HCT116 (cell line): ENCODE measurements around the gene EFNB1. TPM values are rescaled to one million over a fixed set of nuclear protein-coding genes. Genes with fewer than 3 reads are reported as not detected.

Source experiments
- ATAC-seq: fragments of 200-7000 bp; cut with Tn5 transposase; 2 replicates; pipeline ENCODE4 v1.9.1; 2020; ENCODE audit warnings: mild to moderate bottlenecking, moderate library complexity
- BruUV-seq: library from RNA; stranded (reverse); fragments of 400-500 nt; replicated peaks from 2 replicates; lab custom pipeline; 2021; lab: Mats Ljungman, UMichigan
- CTCF ChIA-PET: fragments of 300-600 bp; sonication (Branson Sonifier 250); formaldehyde crosslinking; loops from one replicate; lab custom pipeline; 2021; ENCODE audit warnings: antibody characterized with exemption; lab: Charles Lee
- POLR2A ChIA-PET: fragments of 300-600, 350-600 bp; sonication (Branson Sonifier 250); formaldehyde crosslinking; loops from one replicate; lab custom pipeline; 2021; ENCODE audit warnings: antibody characterized with exemption; lab: Charles Lee
- RAD21 ChIA-PET, 2 experiments: fragments of 300-600 bp; sonication (Branson Sonifier 250); formaldehyde crosslinking; loops; one replicate each; lab custom pipeline; 2023; ENCODE audit warnings: low total read pairs in 2 of 2; ENCODE audit not compliant: uncharacterized antibody in 2 of 2, unreplicated experiment in 2 of 2, low non-redundant PET in 1 of 2; lab: Charles Lee
- DNase-seq: peaks from one replicate; pipeline ENCODE4 v3.0.0-alpha.2; 2010; ENCODE audit warnings: low read depth, low spot score
- H2AFZ ChIP-seq: fragments of 200-600 bp; shearing (Covaris generic), sonication (generic); 2 replicates; pipeline ENCODE4 v1.6.1; 2017; ENCODE audit warnings: low read depth, mixed run types, mixed read lengths, antibody characterized with exemption, low read length; ENCODE audit not compliant: poor library complexity, severe bottlenecking
- H3K27ac ChIP-seq: 2 replicates; pipeline ENCODE4 v1.5.1; 2012; ENCODE audit warnings: low read depth, low read length
- H3K27me3 ChIP-seq: fragments of 200-600 bp; sonication (generic); 2 replicates; pipeline ENCODE4 v1.6.1; 2016; ENCODE audit warnings: mixed run types, low read length, mixed read lengths; ENCODE audit not compliant: insufficient read depth
- H3K36me3 ChIP-seq, 2 experiments: fragments of 200-500 bp in 1 of 2; fragments of 200-600 bp in 1 of 2; sonication (Bioruptor generic) in 1 of 2; sonication (generic) in 1 of 2; 2 replicates each; pipeline versions ENCODE4 v1.5.1 to v1.6.1; 2014 to 2016; ENCODE audit warnings: low read length in 2 of 2, inconsistent platforms in 1 of 2, mixed read lengths in 1 of 2, mixed run types in 1 of 2; ENCODE audit not compliant: insufficient read depth in 2 of 2, control insufficient read depth in 1 of 2
- H3K4me1 ChIP-seq, 2 experiments: fragments of 200-600 bp in 1 of 2; sonication (generic) in 1 of 2; 2 replicates each; pipeline versions ENCODE4 v1.5.1 to v1.6.1; 2012 to 2017; ENCODE audit warnings: low read length in 2 of 2, inconsistent platforms in 1 of 2, mild to moderate bottlenecking in 1 of 2, mixed read lengths in 1 of 2, mixed run types in 1 of 2, moderate library complexity in 1 of 2; ENCODE audit not compliant: insufficient read depth in 2 of 2, control insufficient read depth in 1 of 2
- H3K4me2 ChIP-seq: fragments of 200-600 bp; sonication (generic); 2 replicates; pipeline ENCODE4 v1.6.1; 2017; ENCODE audit warnings: mixed run types, low read length, mixed read lengths
- H3K4me3 ChIP-seq, 2 experiments: fragments of 200-600 bp in 1 of 2; sonication (generic) in 1 of 2; replicated peaks in 1 of 2; 2 replicates each; pipeline ENCODE4 v1.5.1; 2011 to 2016; ENCODE audit warnings: low read length in 2 of 2, control low read depth in 1 of 2, low read depth in 1 of 2, mild to moderate bottlenecking in 1 of 2, mixed read lengths in 1 of 2, mixed run types in 1 of 2
- H3K79me2 ChIP-seq: fragments of 200-600 bp; sonication (generic); 2 replicates; pipeline ENCODE4 v1.6.1; 2017; ENCODE audit warnings: mild to moderate bottlenecking, mixed run types, low read length, moderate library complexity, mixed read lengths; ENCODE audit not compliant: insufficient read depth
- H3K9ac ChIP-seq: fragments of 200-600 bp; sonication (generic); 2 replicates; pipeline ENCODE4 v1.6.1; 2016; ENCODE audit warnings: low read length, mixed read lengths
- H3K9me2 ChIP-seq: fragments of 200-600 bp; sonication (generic), shearing (Covaris generic); 2 replicates; pipeline ENCODE4 v1.6.1; 2017; ENCODE audit warnings: mixed run types, mild to moderate bottlenecking, moderate library complexity; ENCODE audit not compliant: insufficient read depth
- H3K9me3 ChIP-seq, 2 experiments: fragments of 200-500 bp in 1 of 2; fragments of 200-600 bp in 1 of 2; sonication (Bioruptor generic) in 1 of 2; sonication (generic) in 1 of 2; 2 replicates each; pipeline ENCODE4 v1.6.1; 2014 to 2017; ENCODE audit warnings: low read length in 2 of 2, mixed read lengths in 2 of 2, inconsistent platforms in 1 of 2, low read depth in 1 of 2, mild to moderate bottlenecking in 1 of 2, mixed run types in 1 of 2, moderate library complexity in 1 of 2; ENCODE audit not compliant: control insufficient read depth in 1 of 2, insufficient read depth in 1 of 2
- H4K20me1 ChIP-seq: fragments of 200-600 bp; sonication (generic), shearing (Covaris generic); 2 replicates; pipeline ENCODE4 v1.6.1; 2017; ENCODE audit warnings: mixed run types, mild to moderate bottlenecking, moderate library complexity; ENCODE audit not compliant: insufficient read depth
- ELF1 ChIP-seq: IDR thresholded peaks from 2 replicates; pipeline ENCODE4 v1.6.1; 2012; ENCODE audit warnings: low read depth, borderline replicate concordance
- EZH2 ChIP-seq: fragments of 200-600 bp; sonication (generic); IDR thresholded peaks from 2 replicates; pipeline ENCODE4 v1.6.1; 2017; ENCODE audit warnings: antibody characterized with exemption, mixed run types
- EZH2phosphoT487 ChIP-seq: fragments of 200-600 bp; IDR thresholded peaks from 2 replicates; pipeline ENCODE4 v1.6.1; 2018; ENCODE audit warnings: antibody characterized with exemption, borderline replicate concordance
- JUND ChIP-seq: IDR thresholded peaks from 2 replicates; pipeline ENCODE4 v1.6.1; 2012
- POLR2A ChIP-seq: IDR thresholded peaks from 2 replicates; pipeline ENCODE4 v1.7.0; 2011; ENCODE audit warnings: borderline replicate concordance; ENCODE audit not compliant: insufficient read depth, insufficient read length; ENCODE audit errors: extremely low read depth
- YY1 ChIP-seq: IDR thresholded peaks from 2 replicates; pipeline ENCODE4 v1.6.1; 2011; ENCODE audit warnings: low read length, low read depth, moderate library complexity, mild to moderate bottlenecking; ENCODE audit not compliant: insufficient replicate concordance; ENCODE audit errors: extremely low read depth
- intact Hi-C: fragments of 100-400 bp; cut with micrococcal nuclease; formaldehyde crosslinking; loops from 2 replicates; pipeline ENCODE4 v1.10.0; 2022
- total RNA-seq: library from RNA; stranded (reverse); gene quantifications from one replicate; pipeline ENCODE4 v1.2.1, GENCODE V29; 2021; ENCODE audit not compliant: unreplicated experiment
- TF ChIP-seq, protein P1 (sequence below), 3 experiments: fragments of 200-600 bp in 1 of 3; sonication (generic) in 1 of 3; IDR thresholded peaks in 2 of 3; conservative IDR thresholded peaks in 1 of 3; 2 replicates each; pipeline ENCODE4 v1.5.1; 2012 to 2017; ENCODE audit warnings: low read depth in 2 of 3, low read length in 2 of 3, antibody characterized with exemption in 1 of 3, borderline replicate concordance in 1 of 3, control low read depth in 1 of 3, mild to moderate bottlenecking in 1 of 3, mixed read lengths in 1 of 3, mixed run types in 1 of 3, moderate library complexity in 1 of 3; ENCODE audit not compliant: insufficient read depth in 1 of 3
- TF ChIP-seq, protein P2 (sequence below): IDR thresholded peaks from 2 replicates; pipeline ENCODE4 v1.6.1; 2011; ENCODE audit warnings: mild to moderate bottlenecking, low read length, moderate library complexity; ENCODE audit not compliant: insufficient replicate concordance; ENCODE audit errors: extremely low read depth

Gene EFNB1
- total RNA-seq, 1 experiment from 2014 or later: 14.7 TPM

DNA sequence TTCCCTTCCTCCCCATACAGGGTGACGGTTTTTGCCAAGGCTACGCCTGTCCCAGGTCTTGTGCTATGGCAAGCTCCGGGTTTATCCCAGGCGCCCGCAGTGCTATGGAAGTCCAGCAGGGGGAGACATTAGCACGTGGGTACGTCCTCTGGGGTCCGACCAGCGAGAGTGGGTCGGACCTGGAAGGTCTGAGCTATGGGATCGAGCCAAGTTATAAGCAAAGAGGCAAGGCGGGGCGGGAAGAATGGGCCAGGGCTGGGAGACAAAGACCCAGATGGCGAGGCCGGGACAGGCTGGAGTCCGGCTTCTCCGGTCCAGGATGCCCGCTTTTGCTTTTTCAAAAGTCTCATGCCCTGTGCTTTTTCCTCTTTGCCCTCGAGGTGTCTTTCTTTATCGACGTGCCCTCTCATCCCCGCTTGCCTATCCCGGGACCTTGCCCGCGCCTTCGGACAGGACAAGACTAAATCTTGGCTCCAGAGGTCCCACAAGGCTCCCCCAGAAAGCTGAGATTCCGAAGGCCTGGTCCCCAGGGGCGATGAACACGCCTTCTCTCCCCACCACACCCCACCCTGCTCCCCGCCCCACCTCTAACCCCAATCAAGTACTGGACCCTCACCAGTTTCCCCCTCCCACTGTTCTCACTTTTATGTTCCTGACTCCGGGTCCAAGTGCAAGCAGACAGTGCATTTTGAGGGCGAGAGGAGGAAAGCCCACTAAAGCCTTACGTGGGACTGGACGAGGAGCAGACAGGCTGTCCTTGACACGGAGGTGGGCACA is 785 bp upstream of the EFNB1 start:
- H3K4me1 ChIP-seq: peaks cover 0 to 9% of the 10 kb centered on the region in 2 experiments; a peak in 1 of 4 replicates
- peak overlapping the region; percentile 50; the same call in 1 of the 2 replicates for H3K9ac ChIP-seq
- peaks cover 21% of the 10 kb centered on the region; the same call in 1 of the 2 replicates for H3K79me2 ChIP-seq
- peak; percentile 59 for DNase-seq
- H4K20me1 ChIP-seq: no peaks in the 10 kb centered on the region
- intact Hi-C loops: loop anchor here (1.0 to 10.0 kb wide), 8 partner anchors 203 to 1267 kb away; partner anchors contain the start of gene EDA
- ChIA-PET RAD21 (interaction anchor here (0.6 to 2.6 kb wide), 15 partner anchors 14 to 559 kb away, joined by 3 to 29 read pairs (median 5); no protein-coding TSS in a partner anchor), POLR2A (interaction anchor here (0.6 to 4.0 kb wide), 36 partner anchors 9 to 563 kb away, joined by 3 to 53 read pairs (median 4); partner anchors contain the start of gene PJA1), CTCF (interaction anchor here (0.7 to 2.6 kb wide), 21 partner anchors 11 to 559 kb away, joined by 3 to 56 read pairs (median 6); no protein-coding TSS in a partner anchor)
- H3K4me2 ChIP-seq: peak overlapping the region; percentile 90
- H3K9me2 ChIP-seq: no peaks in the 10 kb centered on the region
- no peaks in the 10 kb centered on the region for H3K9me3 ChIP-seq
- H3K36me3 ChIP-seq: no peaks in the 10 kb centered on the region
- H2AFZ ChIP-seq: no peak overlapping the region
- ATAC-seq: peak; percentile 72
- TF ChIP-seq POLR2A (no peak), EZH2phosphoT487 (no peak), ELF1 (no peak), JUND (no peak), YY1 (no peak), EZH2 (no peak)
- TF ChIP-seq, protein P1, sequence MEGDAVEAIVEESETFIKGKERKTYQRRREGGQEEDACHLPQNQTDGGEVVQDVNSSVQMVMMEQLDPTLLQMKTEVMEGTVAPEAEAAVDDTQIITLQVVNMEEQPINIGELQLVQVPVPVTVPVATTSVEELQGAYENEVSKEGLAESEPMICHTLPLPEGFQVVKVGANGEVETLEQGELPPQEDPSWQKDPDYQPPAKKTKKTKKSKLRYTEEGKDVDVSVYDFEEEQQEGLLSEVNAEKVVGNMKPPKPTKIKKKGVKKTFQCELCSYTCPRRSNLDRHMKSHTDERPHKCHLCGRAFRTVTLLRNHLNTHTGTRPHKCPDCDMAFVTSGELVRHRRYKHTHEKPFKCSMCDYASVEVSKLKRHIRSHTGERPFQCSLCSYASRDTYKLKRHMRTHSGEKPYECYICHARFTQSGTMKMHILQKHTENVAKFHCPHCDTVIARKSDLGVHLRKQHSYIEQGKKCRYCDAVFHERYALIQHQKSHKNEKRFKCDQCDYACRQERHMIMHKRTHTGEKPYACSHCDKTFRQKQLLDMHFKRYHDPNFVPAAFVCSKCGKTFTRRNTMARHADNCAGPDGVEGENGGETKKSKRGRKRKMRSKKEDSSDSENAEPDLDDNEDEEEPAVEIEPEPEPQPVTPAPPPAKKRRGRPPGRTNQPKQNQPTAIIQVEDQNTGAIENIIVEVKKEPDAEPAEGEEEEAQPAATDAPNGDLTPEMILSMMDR (IDR thresholded peaks at IDR 0.05 in 2 of 3, conservative IDR thresholded peaks at IDR 0.05 in 1 of 3; ENCODE audit: borderline replicate concordance in 1 of 3, insufficient read depth in 1 of 3, low read depth in 2 of 3, low read length in 2 of 3): peak in 2 of 3 experiments; percentile 78 to 81; a peak in 4 of 6 replicates
- TF ChIP-seq, protein P2, sequence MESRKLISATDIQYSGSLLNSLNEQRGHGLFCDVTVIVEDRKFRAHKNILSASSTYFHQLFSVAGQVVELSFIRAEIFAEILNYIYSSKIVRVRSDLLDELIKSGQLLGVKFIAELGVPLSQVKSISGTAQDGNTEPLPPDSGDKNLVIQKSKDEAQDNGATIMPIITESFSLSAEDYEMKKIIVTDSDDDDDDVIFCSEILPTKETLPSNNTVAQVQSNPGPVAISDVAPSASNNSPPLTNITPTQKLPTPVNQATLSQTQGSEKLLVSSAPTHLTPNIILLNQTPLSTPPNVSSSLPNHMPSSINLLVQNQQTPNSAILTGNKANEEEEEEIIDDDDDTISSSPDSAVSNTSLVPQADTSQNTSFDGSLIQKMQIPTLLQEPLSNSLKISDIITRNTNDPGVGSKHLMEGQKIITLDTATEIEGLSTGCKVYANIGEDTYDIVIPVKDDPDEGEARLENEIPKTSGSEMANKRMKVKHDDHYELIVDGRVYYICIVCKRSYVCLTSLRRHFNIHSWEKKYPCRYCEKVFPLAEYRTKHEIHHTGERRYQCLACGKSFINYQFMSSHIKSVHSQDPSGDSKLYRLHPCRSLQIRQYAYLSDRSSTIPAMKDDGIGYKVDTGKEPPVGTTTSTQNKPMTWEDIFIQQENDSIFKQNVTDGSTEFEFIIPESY: no peak
- no peak overlapping the region; the same call in 1 of the 2 replicates for H3K27ac ChIP-seq
- no peaks in the 10 kb centered on the region for H3K27me3 ChIP-seq
- BruUV-seq: TSS peak; percentile 85
- peak overlapping the region; percentile 61 to 72 for H3K4me3 ChIP-seq
